ENCODE data around the gene IGFL4. TPM values are rescaled to one million over a fixed set of nuclear protein-coding genes. Genes with fewer than 3 reads are reported as not detected.

The IGFL4 gene
- polyA plus RNA-seq, 3 donors: not detected

GRCh38 chr19:46032597-46033025 lies 8.2 kb downstream of the IGFL4 start:
- H3K36me3 ChIP-seq (replicated peaks in 1 of 2; ENCODE audit: control insufficient read depth in 1 of 2, insufficient read depth in 2 of 2, low read length in 2 of 2): no peaks in the 10 kb centered on the region
- H3K4me1 Mint-ChIP-seq: peaks cover 1% of the 10 kb centered on the region
- TF ChIP-seq CTCF (IDR thresholded peaks at IDR 0.05): no peak
- H3K27ac ChIP-seq (ENCODE audit: low read depth in 1 of 2, low read length in 2 of 2): no peak overlapping the region
- H4K20me1 ChIP-seq (ENCODE audit: insufficient read depth, low read length): no peaks in the 10 kb centered on the region
- intact Hi-C loops (cut with micrococcal nuclease): no loop called here
- H3K36me3 Mint-ChIP-seq: no peaks in the 10 kb centered on the region
- H3K27me3 ChIP-seq (ENCODE audit: control insufficient read depth in 2 of 2, insufficient read depth in 2 of 2, low read length in 2 of 2): peaks cover 0 to 5% of the 10 kb centered on the region in 2 donors
- no peak for DNase-seq
- H3K4me3 ChIP-seq (replicated peaks in 1 of 3; ENCODE audit: low read depth in 2 of 3, low read length in 3 of 3): no peak overlapping the region
- no peak overlapping the region for H3K9ac ChIP-seq (ENCODE audit: insufficient read depth, low read length, poor library complexity, severe bottlenecking)
- H3K4me1 ChIP-seq (ENCODE audit: control insufficient read depth in 1 of 2, insufficient read depth in 2 of 2, low read length in 2 of 2): no peaks in the 10 kb centered on the region
- WGBS (ENCODE audit: insufficient coverage): 100% methylated on average over 1 of the region's 3 CpGs
- peaks cover 0 to 14% (median 4%) of the 10 kb centered on the region in 7 donors for H3K9me3 Mint-ChIP-seq
- no peaks in the 10 kb centered on the region for H3K79me2 ChIP-seq (ENCODE audit: insufficient read depth, low read length)
- peaks cover 21 to 59% (median 26%) of the 10 kb centered on the region in 3 donors for H3K27me3 Mint-ChIP-seq (ENCODE audit: low read depth in 3 of 3)
- H3K27ac Mint-ChIP-seq: no peak overlapping the region
- peaks cover 0 to 12% of the 10 kb centered on the region in 2 donors for H3K9me3 ChIP-seq (replicated peaks in 1 of 2; ENCODE audit: control insufficient read depth in 1 of 2, insufficient read depth in 1 of 2, low read length in 2 of 2)
- no peak overlapping the region for H3K4me2 ChIP-seq (replicated peaks; ENCODE audit: extremely low read depth, low read length, poor library complexity, severe bottlenecking)
- H3K4me3 Mint-ChIP-seq: no peak overlapping the region
- H2AFZ ChIP-seq (ENCODE audit: insufficient read depth, low read depth, low read length, poor library complexity, severe bottlenecking): no peak overlapping the region

GRCh38 chr19:46031781-46032596 lies 8.8 kb downstream of the IGFL4 start:
- no peaks in the 10 kb centered on the region for H4K20me1 ChIP-seq (ENCODE audit: insufficient read depth, low read length)
- no peaks in the 10 kb centered on the region for H3K36me3 ChIP-seq (replicated peaks in 1 of 2; ENCODE audit: control insufficient read depth in 1 of 2, insufficient read depth in 2 of 2, low read length in 2 of 2)
- no peaks in the 10 kb centered on the region for H3K4me1 ChIP-seq (ENCODE audit: control insufficient read depth in 1 of 2, insufficient read depth in 2 of 2, low read length in 2 of 2)
- Mint-ChIP-seq H3K27ac (no peak overlapping the region), H3K9me3 (peaks cover 0 to 14% (median 4%) of the 10 kb centered on the region in 7 donors), H3K4me1 (peaks cover 2% of the 10 kb centered on the region), H3K36me3 (no peaks in the 10 kb centered on the region), H3K4me3 (no peak overlapping the region), H3K27me3 (ENCODE audit: low read depth in 3 of 3) (peaks cover 18 to 53% (median 25%) of the 10 kb centered on the region in 3 donors)
- TF ChIP-seq CTCF (IDR thresholded peaks at IDR 0.05): no peak
- no peak overlapping the region for H3K4me3 ChIP-seq (replicated peaks in 1 of 3; ENCODE audit: low read depth in 2 of 3, low read length in 3 of 3)
- intact Hi-C loops (cut with micrococcal nuclease): loop anchor here in 1 of 2 donors (2.0 kb wide), 1 partner anchor 157 kb away; no protein-coding TSS in a partner anchor
- DNase-seq: no peak
- no peak overlapping the region for H3K4me2 ChIP-seq (replicated peaks; ENCODE audit: extremely low read depth, low read length, poor library complexity, severe bottlenecking)
- 88% methylated on average over 4 of the region's 5 CpGs for WGBS (ENCODE audit: insufficient coverage)
- H2AFZ ChIP-seq (ENCODE audit: insufficient read depth, low read depth, low read length, poor library complexity, severe bottlenecking): no peak overlapping the region
- peaks cover 0 to 12% of the 10 kb centered on the region in 2 donors for H3K9me3 ChIP-seq (replicated peaks in 1 of 2; ENCODE audit: control insufficient read depth in 1 of 2, insufficient read depth in 1 of 2, low read length in 2 of 2)
- H3K27ac ChIP-seq (ENCODE audit: low read depth in 1 of 2, low read length in 2 of 2): no peak overlapping the region
- no peak overlapping the region for H3K9ac ChIP-seq (ENCODE audit: insufficient read depth, low read length, poor library complexity, severe bottlenecking)
- H3K79me2 ChIP-seq (ENCODE audit: insufficient read depth, low read length): no peaks in the 10 kb centered on the region
- peaks cover 0 to 5% of the 10 kb centered on the region in 2 donors for H3K27me3 ChIP-seq (ENCODE audit: control insufficient read depth in 2 of 2, insufficient read depth in 2 of 2, low read length in 2 of 2)
